ENCODE measurements around the gene EXOC6B. TPM values are rescaled to one million over a fixed set of nuclear protein-coding genes. Genes with fewer than 3 reads are reported as not detected.

Gene EXOC6B
- polyA plus RNA-seq, 1 donor, result 11.5 TPM

DNA sequence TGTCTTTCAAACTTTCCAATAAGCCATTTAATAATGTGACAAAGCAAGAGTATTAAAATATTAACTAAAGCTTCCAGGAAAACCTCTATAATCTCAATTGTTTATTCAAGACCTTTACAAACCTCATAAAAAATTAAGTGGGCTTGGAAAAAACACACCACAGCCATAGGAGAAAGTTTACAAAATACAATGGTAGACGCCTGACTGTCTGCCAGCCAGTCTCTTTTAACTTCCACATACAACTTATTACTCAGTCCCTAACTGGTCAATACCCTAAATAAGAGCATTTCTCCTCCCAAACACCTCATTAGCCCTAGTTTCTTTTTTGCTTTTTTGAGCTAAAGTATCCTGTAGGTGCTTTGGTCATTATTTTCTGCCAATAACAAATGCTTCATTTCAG, 430.7 kb downstream of the EXOC6B start:
- Histone ChIP-seq H3K27me3 (ENCODE audit: control insufficient read depth, insufficient read depth, low read length) (no peaks in the 10 kb centered on the region), H3K36me3 (ENCODE audit: control insufficient read depth, insufficient read depth, low read length) (no peaks in the 10 kb centered on the region), H3K27ac (ENCODE audit: low read length) (no peak overlapping the region), H3K9me3 (ENCODE audit: control insufficient read depth, low read depth, low read length) (peaks cover 7% of the 10 kb centered on the region), H3K4me1 (ENCODE audit: control insufficient read depth, insufficient read depth, low read length) (no peaks in the 10 kb centered on the region), H3K4me3 (ENCODE audit: low read length) (no peak overlapping the region)
- DNase-seq, result no peak
- WGBS (ENCODE audit: insufficient coverage, low lambda C conversion rate), result no CpG with 5 or more reads among the region's 1 CpG

DNA sequence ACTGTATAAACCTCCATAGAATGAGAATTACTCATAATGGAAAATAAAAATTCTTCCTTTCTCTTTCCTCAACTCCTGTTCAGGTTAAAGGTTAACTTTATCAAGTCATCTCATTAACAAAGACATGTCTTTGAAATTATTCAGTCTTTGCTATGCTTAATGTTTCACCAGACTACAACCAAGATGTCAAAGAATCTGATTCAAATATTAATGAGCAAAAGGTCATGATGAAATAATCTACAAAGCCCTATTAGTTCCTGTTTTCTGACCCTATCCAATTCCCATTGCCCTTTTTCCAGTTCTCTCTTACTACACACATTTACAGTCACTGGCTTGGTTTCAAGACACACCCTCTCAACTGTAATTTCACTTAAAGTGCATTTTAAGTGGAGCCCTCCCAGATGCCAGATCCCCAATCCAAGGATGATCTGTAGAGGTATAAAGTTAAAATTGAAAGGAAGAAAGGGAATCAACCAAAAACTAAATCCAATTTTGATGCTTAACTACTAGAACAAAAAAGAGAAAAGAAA, 431.2 kb downstream of the EXOC6B start:
- H3K4me1 ChIP-seq (ENCODE audit: control insufficient read depth, insufficient read depth, low read length), result no peaks in the 10 kb centered on the region
- H3K4me3 ChIP-seq (ENCODE audit: low read length), result no peak overlapping the region
- H3K9me3 ChIP-seq (ENCODE audit: control insufficient read depth, low read depth, low read length), result peaks cover 3% of the 10 kb centered on the region
- no peaks in the 10 kb centered on the region for H3K27me3 ChIP-seq (ENCODE audit: control insufficient read depth, insufficient read depth, low read length)
- H3K36me3 ChIP-seq (ENCODE audit: control insufficient read depth, insufficient read depth, low read length), result no peaks in the 10 kb centered on the region
- DNase-seq, result peak in 1 of 2 donors; percentile 11
- H3K27ac ChIP-seq (ENCODE audit: low read length), result no peak overlapping the region

DNA sequence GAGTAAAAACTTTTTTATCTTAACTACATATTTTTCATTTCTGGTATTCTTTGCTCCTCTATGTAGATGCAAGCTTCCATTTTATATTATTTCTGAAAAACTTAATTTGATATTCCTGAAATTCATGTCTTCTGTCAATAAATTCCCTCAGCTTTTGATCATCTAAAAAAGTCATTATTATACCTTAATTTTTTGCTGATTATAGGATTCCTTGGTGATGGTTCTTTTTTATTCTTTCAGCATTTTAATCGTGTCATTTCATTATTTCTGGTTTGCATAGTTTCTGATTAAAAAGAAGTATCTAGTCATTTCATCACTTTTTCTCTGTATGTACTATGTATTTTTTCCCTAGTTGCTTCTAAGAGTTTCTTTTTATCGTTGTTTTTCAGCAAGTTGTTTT, 436.4 kb downstream of the EXOC6B start:
- peaks cover 13% of the 10 kb centered on the region for H3K9me3 ChIP-seq (ENCODE audit: control insufficient read depth, low read depth, low read length)
- no peaks in the 10 kb centered on the region for H3K36me3 ChIP-seq (ENCODE audit: control insufficient read depth, insufficient read depth, low read length)
- no peaks in the 10 kb centered on the region for H3K27me3 ChIP-seq (ENCODE audit: control insufficient read depth, insufficient read depth, low read length)
- H3K27ac ChIP-seq (ENCODE audit: low read length), result no peak overlapping the region
- DNase-seq, result no peak
- no peak overlapping the region for H3K4me3 ChIP-seq (ENCODE audit: low read length)
- H3K4me1 ChIP-seq (ENCODE audit: control insufficient read depth, insufficient read depth, low read length), result no peaks in the 10 kb centered on the region
- WGBS (ENCODE audit: insufficient coverage, low lambda C conversion rate), result 100% methylated on average over 2 of the region's 2 CpGs

DNA sequence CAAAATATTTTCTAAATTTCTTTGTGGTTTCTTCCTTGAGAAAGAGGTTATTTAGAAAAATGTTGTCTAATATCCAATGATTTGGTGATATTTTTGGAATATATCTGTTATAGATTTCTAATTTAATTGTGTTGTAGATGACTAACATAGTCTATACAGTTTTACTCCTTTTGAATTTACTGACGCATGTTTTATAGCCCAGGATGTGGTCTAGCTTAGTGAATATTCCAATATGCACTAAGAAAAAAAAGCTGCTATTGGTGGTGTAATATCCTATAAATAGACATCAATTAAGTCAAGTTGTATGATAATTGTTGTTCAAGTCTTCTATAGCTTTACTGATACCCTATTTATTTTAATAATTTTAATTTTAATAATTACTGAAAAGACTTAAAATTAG, 437.6 kb downstream of the EXOC6B start:
- Histone ChIP-seq H3K4me1 (ENCODE audit: control insufficient read depth, insufficient read depth, low read length) (no peaks in the 10 kb centered on the region), H3K27ac (ENCODE audit: low read length) (no peak overlapping the region), H3K27me3 (ENCODE audit: control insufficient read depth, insufficient read depth, low read length) (no peaks in the 10 kb centered on the region), H3K9me3 (ENCODE audit: control insufficient read depth, low read depth, low read length) (peaks cover 13% of the 10 kb centered on the region), H3K36me3 (ENCODE audit: control insufficient read depth, insufficient read depth, low read length) (no peaks in the 10 kb centered on the region), H3K4me3 (ENCODE audit: low read length) (no peak overlapping the region)
- 100% methylated on average over 1 of the region's 1 CpG for WGBS (ENCODE audit: insufficient coverage, low lambda C conversion rate)
- DNase-seq, result no peak

DNA sequence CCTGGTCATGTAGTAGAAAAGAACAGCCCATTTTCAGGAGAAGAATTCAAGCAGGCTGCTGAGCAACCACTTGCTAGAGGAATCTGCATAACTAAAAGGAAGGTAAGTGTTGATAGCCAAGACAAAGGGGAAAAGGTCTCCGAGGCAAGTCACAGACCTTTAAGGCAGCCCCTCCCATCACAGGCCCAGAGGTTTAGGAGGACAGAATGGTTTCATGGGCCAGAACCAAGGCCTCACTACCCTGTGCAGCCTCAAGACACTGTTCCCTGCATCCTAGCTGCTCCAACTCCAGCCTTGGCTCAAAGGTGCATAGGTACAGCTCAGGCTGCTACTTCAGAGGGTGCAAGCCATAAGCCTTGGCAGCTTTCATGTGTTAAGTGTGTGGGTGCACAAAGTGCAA, 439.5 kb downstream of the EXOC6B start:
- H3K27me3 ChIP-seq (ENCODE audit: control insufficient read depth, insufficient read depth, low read length), result no peaks in the 10 kb centered on the region
- no peak overlapping the region for H3K27ac ChIP-seq (ENCODE audit: low read length)
- WGBS (ENCODE audit: insufficient coverage, low lambda C conversion rate), result no CpG with 5 or more reads among the region's 1 CpG
- H3K36me3 ChIP-seq (ENCODE audit: control insufficient read depth, insufficient read depth, low read length), result no peaks in the 10 kb centered on the region
- no peak overlapping the region for H3K4me3 ChIP-seq (ENCODE audit: low read length)
- no peaks in the 10 kb centered on the region for H3K4me1 ChIP-seq (ENCODE audit: control insufficient read depth, insufficient read depth, low read length)
- H3K9me3 ChIP-seq (ENCODE audit: control insufficient read depth, low read depth, low read length), result peaks cover 10% of the 10 kb centered on the region
- no peak for DNase-seq

DNA sequence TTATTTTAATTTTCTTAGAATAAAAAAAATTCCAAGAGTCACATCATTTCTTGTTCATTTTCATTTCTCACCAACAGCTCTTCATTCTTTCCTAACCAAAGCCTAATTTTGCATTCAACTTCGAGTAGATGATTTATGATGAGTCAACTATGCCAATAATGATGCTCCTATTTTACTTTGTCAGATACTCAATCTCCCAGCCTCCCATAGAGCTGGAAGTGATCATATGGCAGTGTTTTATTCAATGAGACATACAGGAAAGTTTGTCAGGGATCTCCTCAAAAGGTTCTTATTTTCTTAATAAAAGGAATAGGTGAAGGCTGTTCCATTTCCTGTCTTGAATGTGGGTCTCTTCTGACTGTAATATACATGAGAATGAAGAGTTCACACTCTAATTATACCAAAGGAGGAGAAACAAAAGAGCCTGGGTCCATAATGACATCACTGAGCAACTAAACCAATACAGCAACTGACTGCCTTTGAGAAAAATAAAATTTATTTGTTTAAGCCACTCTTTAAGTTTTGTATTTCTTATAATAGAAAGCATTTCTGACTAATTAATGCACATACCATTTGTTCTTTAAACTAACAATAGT, 447.0 kb downstream of the EXOC6B start:
- Histone ChIP-seq H3K4me1 (ENCODE audit: control insufficient read depth, insufficient read depth, low read length) (no peaks in the 10 kb centered on the region), H3K4me3 (ENCODE audit: low read length) (no peak overlapping the region), H3K9me3 (ENCODE audit: control insufficient read depth, low read depth, low read length) (no peaks in the 10 kb centered on the region), H3K27me3 (ENCODE audit: control insufficient read depth, insufficient read depth, low read length) (no peaks in the 10 kb centered on the region), H3K27ac (ENCODE audit: low read length) (no peak overlapping the region), H3K36me3 (ENCODE audit: control insufficient read depth, insufficient read depth, low read length) (peaks cover 4% of the 10 kb centered on the region)
- 83% methylated on average over 1 of the region's 1 CpG for WGBS (ENCODE audit: insufficient coverage, low lambda C conversion rate)
- no peak for DNase-seq

DNA sequence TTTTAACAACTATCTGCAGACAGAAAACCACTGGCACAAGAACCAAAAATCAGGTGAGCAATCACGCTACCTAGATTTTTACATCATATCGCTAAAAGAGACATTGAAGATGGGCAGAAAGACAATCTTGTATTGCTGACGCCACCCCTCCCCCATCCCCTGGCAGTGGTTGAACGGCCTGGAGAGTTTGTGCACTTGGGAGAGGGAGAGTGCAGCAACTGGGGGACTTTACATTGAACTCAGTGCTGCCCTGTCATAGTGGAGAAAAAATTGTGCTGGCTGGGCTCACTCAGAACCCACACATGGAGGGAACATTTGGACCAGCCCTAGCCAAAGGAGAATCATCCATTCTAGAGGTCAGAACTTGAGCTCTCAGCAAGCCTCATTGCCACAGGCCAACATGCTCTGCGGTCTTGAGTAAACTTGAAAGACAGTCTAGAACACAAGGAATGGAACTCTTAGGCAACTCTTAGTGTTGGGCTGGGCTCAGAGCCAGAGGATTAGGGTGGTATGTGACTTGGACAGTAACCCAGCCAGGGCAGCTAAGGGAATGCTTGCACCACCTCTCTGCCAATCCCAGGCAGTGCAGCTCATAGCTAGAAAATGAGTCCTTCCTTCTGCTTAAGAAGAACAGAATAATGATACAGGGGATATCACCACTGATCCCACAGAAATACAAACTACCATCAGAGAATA, 458.2 kb downstream of the EXOC6B start:
- peak; percentile 0 to 4 for DNase-seq
- no peaks in the 10 kb centered on the region for H3K4me1 ChIP-seq (ENCODE audit: control insufficient read depth, insufficient read depth, low read length)
- 80% methylated on average over 1 of the region's 5 CpGs for WGBS (ENCODE audit: insufficient coverage, low lambda C conversion rate)
- no peak overlapping the region for H3K27ac ChIP-seq (ENCODE audit: low read length)
- no peaks in the 10 kb centered on the region for H3K9me3 ChIP-seq (ENCODE audit: control insufficient read depth, low read depth, low read length)
- H3K4me3 ChIP-seq (ENCODE audit: low read length), result no peak overlapping the region
- H3K36me3 ChIP-seq (ENCODE audit: control insufficient read depth, insufficient read depth, low read length), result no peaks in the 10 kb centered on the region
- H3K27me3 ChIP-seq (ENCODE audit: control insufficient read depth, insufficient read depth, low read length), result no peaks in the 10 kb centered on the region

DNA sequence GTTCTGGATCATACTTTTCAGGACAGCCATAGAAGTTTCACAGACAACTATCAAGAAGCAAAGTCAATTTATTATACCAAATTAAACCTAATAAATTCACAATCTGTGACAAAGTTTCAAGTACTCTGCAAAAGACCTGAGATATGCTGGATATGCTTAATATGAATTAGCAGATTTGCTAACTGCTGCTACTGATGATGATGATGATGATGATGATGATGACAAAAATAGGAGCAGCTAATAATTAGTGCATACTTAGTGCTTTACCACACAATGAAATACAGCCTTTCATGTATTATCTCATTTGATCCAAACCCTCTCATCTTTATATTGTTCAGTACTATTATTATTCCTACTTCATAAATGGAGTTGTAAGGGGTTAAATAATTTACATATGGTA, 462.4 kb downstream of the EXOC6B start:
- Histone ChIP-seq H3K27me3 (ENCODE audit: control insufficient read depth, insufficient read depth, low read length) (no peaks in the 10 kb centered on the region), H3K36me3 (ENCODE audit: control insufficient read depth, insufficient read depth, low read length) (no peaks in the 10 kb centered on the region), H3K27ac (ENCODE audit: low read length) (no peak overlapping the region), H3K4me3 (ENCODE audit: low read length) (no peak overlapping the region), H3K9me3 (ENCODE audit: control insufficient read depth, low read depth, low read length) (no peaks in the 10 kb centered on the region), H3K4me1 (ENCODE audit: control insufficient read depth, insufficient read depth, low read length) (no peaks in the 10 kb centered on the region)
- DNase-seq, result no peak

DNA sequence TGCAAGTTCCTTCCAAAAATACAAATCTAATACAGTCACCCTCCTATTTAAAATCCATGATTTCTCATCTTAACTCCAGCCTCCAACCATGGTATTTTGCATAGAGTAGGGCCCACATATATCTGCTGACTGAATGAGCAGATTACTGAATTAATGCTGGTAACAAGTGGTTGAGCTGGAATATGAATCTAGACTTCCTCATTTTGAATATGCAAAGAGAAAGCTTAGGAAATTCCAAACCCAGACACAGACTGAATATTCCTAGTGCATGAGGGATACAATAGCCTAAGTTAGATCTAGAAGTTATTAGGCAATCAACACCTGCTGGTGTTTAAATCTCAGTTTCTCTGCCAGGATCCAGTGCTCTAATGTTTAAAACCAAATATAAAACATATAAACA, 463.1 kb downstream of the EXOC6B start:
- H3K27me3 ChIP-seq (ENCODE audit: control insufficient read depth, insufficient read depth, low read length), result no peaks in the 10 kb centered on the region
- no peak overlapping the region for H3K4me3 ChIP-seq (ENCODE audit: low read length)
- no peaks in the 10 kb centered on the region for H3K36me3 ChIP-seq (ENCODE audit: control insufficient read depth, insufficient read depth, low read length)
- DNase-seq, result no peak
- H3K9me3 ChIP-seq (ENCODE audit: control insufficient read depth, low read depth, low read length), result no peaks in the 10 kb centered on the region
- no peaks in the 10 kb centered on the region for H3K4me1 ChIP-seq (ENCODE audit: control insufficient read depth, insufficient read depth, low read length)
- H3K27ac ChIP-seq (ENCODE audit: low read length), result no peak overlapping the region

DNA sequence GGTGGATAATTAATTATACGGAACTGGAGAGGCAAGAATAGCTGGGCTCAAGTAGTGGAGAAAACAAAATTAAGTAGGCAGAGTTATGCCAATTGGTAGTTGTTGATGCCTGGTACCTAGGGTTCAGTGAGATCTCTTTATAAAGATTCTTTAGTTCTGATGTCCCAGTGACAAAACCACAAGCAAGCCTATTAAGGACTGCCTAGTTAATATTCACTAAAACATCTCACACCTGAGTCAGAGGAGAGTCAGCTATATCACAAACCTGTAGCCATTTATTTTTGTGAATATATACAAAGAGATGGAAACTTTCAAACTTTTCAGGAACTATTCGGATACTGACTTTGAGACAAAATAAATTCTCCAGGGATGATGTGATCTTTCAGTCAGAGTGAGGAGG, 464.3 kb downstream of the EXOC6B start:
- H3K9me3 ChIP-seq (ENCODE audit: control insufficient read depth, low read depth, low read length), result no peaks in the 10 kb centered on the region
- H3K27me3 ChIP-seq (ENCODE audit: control insufficient read depth, insufficient read depth, low read length), result no peaks in the 10 kb centered on the region
- no peak overlapping the region for H3K4me3 ChIP-seq (ENCODE audit: low read length)
- no peaks in the 10 kb centered on the region for H3K36me3 ChIP-seq (ENCODE audit: control insufficient read depth, insufficient read depth, low read length)
- DNase-seq, result no peak
- H3K27ac ChIP-seq (ENCODE audit: low read length), result no peak overlapping the region
- no peaks in the 10 kb centered on the region for H3K4me1 ChIP-seq (ENCODE audit: control insufficient read depth, insufficient read depth, low read length)
- WGBS (ENCODE audit: insufficient coverage, low lambda C conversion rate), result no CpG with 5 or more reads among the region's 2 CpGs

DNA sequence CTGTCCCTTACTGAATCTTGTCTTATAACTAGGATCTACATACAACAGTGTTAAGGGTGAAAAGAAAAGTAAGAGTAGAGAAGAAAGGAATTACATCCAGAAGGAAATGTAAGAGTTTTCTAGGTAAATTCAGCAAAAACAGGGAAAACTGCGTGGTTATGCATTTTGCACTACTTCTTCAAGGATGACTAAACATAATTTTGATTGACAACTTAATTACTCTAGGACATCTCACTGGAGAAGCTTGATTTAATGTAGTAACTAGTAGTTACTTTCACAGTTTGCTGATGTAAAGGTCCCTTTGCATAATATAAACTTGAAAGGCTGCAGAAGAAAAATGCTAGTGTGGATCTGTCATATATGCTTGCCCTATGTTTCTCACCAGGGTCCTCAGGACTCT, 464.8 kb downstream of the EXOC6B start:
- Histone ChIP-seq H3K9me3 (ENCODE audit: control insufficient read depth, low read depth, low read length) (no peaks in the 10 kb centered on the region), H3K4me1 (ENCODE audit: control insufficient read depth, insufficient read depth, low read length) (no peaks in the 10 kb centered on the region), H3K27ac (ENCODE audit: low read length) (no peak overlapping the region), H3K4me3 (ENCODE audit: low read length) (no peak overlapping the region), H3K36me3 (ENCODE audit: control insufficient read depth, insufficient read depth, low read length) (no peaks in the 10 kb centered on the region), H3K27me3 (ENCODE audit: control insufficient read depth, insufficient read depth, low read length) (no peaks in the 10 kb centered on the region)
- no peak for DNase-seq
- 100% methylated on average over 1 of the region's 1 CpG for WGBS (ENCODE audit: insufficient coverage, low lambda C conversion rate)

All from large intestine (tissue), 3 donors.